ENCODE results near the gene CNTN5. TPM values are rescaled to one million over a fixed set of nuclear protein-coding genes. Genes with fewer than 3 reads are reported as not detected.

The CNTN5 gene
- polyA plus RNA-seq, 2 donors: not detected

- Histone ChIP-seq H3K27me3 (ENCODE audit: control insufficient read depth in 1 of 2, insufficient read depth in 2 of 2, low read length in 2 of 2) (no peaks in the 10 kb centered on the region), H3K4me1 (ENCODE audit: control insufficient read depth in 2 of 2, insufficient read depth in 2 of 2, low read length in 1 of 2) (no peaks in the 10 kb centered on the region), H3K9me3 (ENCODE audit: control insufficient read depth in 2 of 2, insufficient read depth in 1 of 2, low read depth in 1 of 2, low read length in 1 of 2) (no peaks in the 10 kb centered on the region), H3K27ac (ENCODE audit: low read depth in 2 of 2, low read length in 1 of 2) (no peak overlapping the region), H3K4me3 (ENCODE audit: low read depth in 1 of 2, low read length in 2 of 2) (no peak overlapping the region), H3K36me3 (ENCODE audit: control insufficient read depth in 2 of 2, insufficient read depth in 2 of 2, low read length in 1 of 2) (no peaks in the 10 kb centered on the region)
- 70% methylated on average over 2 of the region's 2 CpGs for WGBS, 2 donors
Observed at GRCh38 chr11:100205926-100206325, 1185.2 kb downstream of the CNTN5 start.

GRCh38 chr11:100208207-100208606 is 1187.5 kb downstream of the CNTN5 start:
- Histone ChIP-seq H3K27me3 (ENCODE audit: control insufficient read depth in 1 of 2, insufficient read depth in 2 of 2, low read length in 2 of 2) (no peaks in the 10 kb centered on the region), H3K9me3 (ENCODE audit: control insufficient read depth in 2 of 2, insufficient read depth in 1 of 2, low read depth in 1 of 2, low read length in 1 of 2) (no peaks in the 10 kb centered on the region), H3K4me3 (ENCODE audit: low read depth in 1 of 2, low read length in 2 of 2) (no peak overlapping the region), H3K36me3 (ENCODE audit: control insufficient read depth in 2 of 2, insufficient read depth in 2 of 2, low read length in 1 of 2) (no peaks in the 10 kb centered on the region), H3K27ac (ENCODE audit: low read depth in 2 of 2, low read length in 1 of 2) (no peak overlapping the region), H3K4me1 (ENCODE audit: control insufficient read depth in 2 of 2, insufficient read depth in 2 of 2, low read length in 1 of 2) (no peaks in the 10 kb centered on the region)
- WGBS, 2 donors: 89 to 90% methylated on average over 2 of the region's 2 CpGs

DNA sequence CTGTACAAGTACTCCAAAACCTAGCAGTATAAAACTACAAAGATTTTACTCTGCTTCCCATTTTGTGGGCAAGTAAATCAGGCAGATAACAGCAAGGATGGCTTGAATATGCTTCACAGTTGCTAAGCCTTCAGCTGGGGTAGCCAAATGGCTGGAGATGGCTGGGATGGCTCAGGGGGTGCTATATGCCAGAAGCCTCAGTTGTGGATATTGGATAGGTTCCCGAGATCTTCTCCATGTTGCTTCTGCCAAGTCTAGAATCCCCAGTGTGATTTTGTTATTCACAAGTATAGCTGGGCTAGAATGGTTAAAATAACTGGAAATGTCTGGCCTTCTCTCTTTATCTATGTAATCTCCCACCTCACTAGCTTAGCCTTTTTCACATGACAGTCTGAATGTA is 1194.0 kb downstream of the CNTN5 start:
- H3K36me3 ChIP-seq (ENCODE audit: control insufficient read depth in 2 of 2, insufficient read depth in 2 of 2, low read length in 1 of 2): no peaks in the 10 kb centered on the region

DNA sequence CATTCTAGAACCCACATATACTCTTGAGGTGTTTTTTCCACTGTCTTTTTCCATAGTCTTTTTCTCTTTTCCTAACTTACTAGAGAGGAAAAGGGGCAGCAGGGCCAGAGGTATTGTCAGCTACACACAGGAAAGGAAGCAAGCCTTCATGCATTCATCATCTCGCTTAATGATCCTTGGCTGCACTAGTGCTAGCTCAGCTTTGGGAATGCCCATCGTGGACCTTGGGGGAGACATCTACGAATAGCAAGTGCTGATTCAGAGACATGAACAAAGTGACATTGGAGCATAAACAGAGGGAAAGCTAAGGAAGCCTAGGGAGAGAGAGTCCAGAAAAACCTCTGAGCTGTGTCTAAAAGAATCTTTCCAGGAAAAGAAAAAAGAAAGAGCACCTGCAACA is 1200.1 kb downstream of the CNTN5 start:
- no peaks in the 10 kb centered on the region for H3K27me3 ChIP-seq (ENCODE audit: control insufficient read depth in 1 of 2, insufficient read depth in 2 of 2, low read length in 2 of 2)
- H3K4me1 ChIP-seq (ENCODE audit: control insufficient read depth in 2 of 2, insufficient read depth in 2 of 2, low read length in 1 of 2): no peaks in the 10 kb centered on the region
- H3K4me3 ChIP-seq (ENCODE audit: low read depth in 1 of 2, low read length in 2 of 2): no peak overlapping the region
- H3K36me3 ChIP-seq (ENCODE audit: control insufficient read depth in 2 of 2, insufficient read depth in 2 of 2, low read length in 1 of 2): no peaks in the 10 kb centered on the region
- H3K9me3 ChIP-seq (ENCODE audit: control insufficient read depth in 2 of 2, insufficient read depth in 1 of 2, low read depth in 1 of 2, low read length in 1 of 2): no peaks in the 10 kb centered on the region
- no peak overlapping the region for H3K27ac ChIP-seq (ENCODE audit: low read depth in 2 of 2, low read length in 1 of 2)
- 58 to 61% methylated on average over 3 of the region's 3 CpGs for WGBS, 2 donors

More for the DNA sequence above, 1194.0 kb downstream of the CNTN5 start:
- H3K4me3 ChIP-seq (ENCODE audit: low read depth in 1 of 2, low read length in 2 of 2): no peak overlapping the region
- no peaks in the 10 kb centered on the region for H3K9me3 ChIP-seq (ENCODE audit: control insufficient read depth in 2 of 2, insufficient read depth in 1 of 2, low read depth in 1 of 2, low read length in 1 of 2)
- no peaks in the 10 kb centered on the region for H3K27me3 ChIP-seq (ENCODE audit: control insufficient read depth in 1 of 2, insufficient read depth in 2 of 2, low read length in 2 of 2)
- 81 to 83% methylated on average over 1 of the region's 1 CpG for WGBS, 2 donors
- no peaks in the 10 kb centered on the region for H3K4me1 ChIP-seq (ENCODE audit: control insufficient read depth in 2 of 2, insufficient read depth in 2 of 2, low read length in 1 of 2)
- H3K27ac ChIP-seq (ENCODE audit: low read depth in 2 of 2, low read length in 1 of 2): no peak overlapping the region

DNA sequence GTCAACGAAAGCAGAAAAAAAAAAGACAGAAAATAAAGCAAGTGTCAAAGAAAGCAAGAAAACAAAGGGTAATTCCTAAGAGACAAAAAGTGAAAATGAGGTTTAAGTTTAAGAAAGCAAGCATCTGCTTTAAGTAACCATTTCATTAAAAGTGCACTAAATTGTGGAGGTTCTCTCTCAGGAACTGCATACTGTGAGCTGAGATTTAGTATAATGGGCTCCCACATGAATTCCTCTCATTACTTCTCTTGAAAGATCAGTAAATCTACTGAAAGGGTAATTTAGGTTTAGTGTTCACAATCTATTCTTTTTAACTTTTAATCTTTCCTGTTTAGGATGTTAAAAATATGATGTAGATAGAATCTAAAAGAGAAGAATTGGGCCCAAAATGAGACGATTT is 1201.0 kb downstream of the CNTN5 start:
- Histone ChIP-seq H3K27me3 (ENCODE audit: control insufficient read depth in 1 of 2, insufficient read depth in 2 of 2, low read length in 2 of 2) (no peaks in the 10 kb centered on the region), H3K4me1 (ENCODE audit: control insufficient read depth in 2 of 2, insufficient read depth in 2 of 2, low read length in 1 of 2) (no peaks in the 10 kb centered on the region), H3K27ac (ENCODE audit: low read depth in 2 of 2, low read length in 1 of 2) (no peak overlapping the region), H3K9me3 (ENCODE audit: control insufficient read depth in 2 of 2, insufficient read depth in 1 of 2, low read depth in 1 of 2, low read length in 1 of 2) (no peaks in the 10 kb centered on the region), H3K36me3 (ENCODE audit: control insufficient read depth in 2 of 2, insufficient read depth in 2 of 2, low read length in 1 of 2) (no peaks in the 10 kb centered on the region), H3K4me3 (ENCODE audit: low read depth in 1 of 2, low read length in 2 of 2) (no peak overlapping the region)
- 70% methylated on average over 2 of the region's 2 CpGs for WGBS, 2 donors

DNA sequence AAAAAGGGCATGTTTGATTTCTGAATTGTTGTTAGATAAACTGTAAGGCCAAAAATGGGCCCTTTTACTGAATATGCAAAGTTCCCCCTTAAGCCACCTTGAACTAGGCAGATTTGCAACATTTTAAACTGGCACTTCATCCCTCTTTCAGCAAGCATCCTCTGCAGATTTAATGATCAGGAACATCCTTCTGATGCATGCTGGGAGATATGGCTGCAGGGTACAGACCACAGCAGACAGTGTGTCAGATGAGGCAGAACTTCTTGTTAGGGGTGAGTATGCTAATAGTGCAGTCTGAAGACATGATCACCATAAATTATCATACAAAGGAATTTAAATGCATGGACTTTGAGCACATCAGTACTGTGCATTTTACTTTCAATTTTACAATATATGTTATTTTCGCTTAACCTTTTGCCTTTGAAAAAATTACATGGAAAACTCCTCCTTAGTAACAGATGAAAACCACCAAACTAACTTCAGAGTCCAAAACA is 1203.8 kb downstream of the CNTN5 start:
- H3K27ac ChIP-seq (ENCODE audit: low read depth in 2 of 2, low read length in 1 of 2): no peak overlapping the region
- no peak overlapping the region for H3K4me3 ChIP-seq (ENCODE audit: low read depth in 1 of 2, low read length in 2 of 2)
- 86 to 92% methylated on average over 1 of the region's 1 CpG for WGBS, 2 donors
- no peaks in the 10 kb centered on the region for H3K4me1 ChIP-seq (ENCODE audit: control insufficient read depth in 2 of 2, insufficient read depth in 2 of 2, low read length in 1 of 2)
- no peaks in the 10 kb centered on the region for H3K36me3 ChIP-seq (ENCODE audit: control insufficient read depth in 2 of 2, insufficient read depth in 2 of 2, low read length in 1 of 2)
- no peaks in the 10 kb centered on the region for H3K9me3 ChIP-seq (ENCODE audit: control insufficient read depth in 2 of 2, insufficient read depth in 1 of 2, low read depth in 1 of 2, low read length in 1 of 2)
- H3K27me3 ChIP-seq (ENCODE audit: control insufficient read depth in 1 of 2, insufficient read depth in 2 of 2, low read length in 2 of 2): no peaks in the 10 kb centered on the region

DNA sequence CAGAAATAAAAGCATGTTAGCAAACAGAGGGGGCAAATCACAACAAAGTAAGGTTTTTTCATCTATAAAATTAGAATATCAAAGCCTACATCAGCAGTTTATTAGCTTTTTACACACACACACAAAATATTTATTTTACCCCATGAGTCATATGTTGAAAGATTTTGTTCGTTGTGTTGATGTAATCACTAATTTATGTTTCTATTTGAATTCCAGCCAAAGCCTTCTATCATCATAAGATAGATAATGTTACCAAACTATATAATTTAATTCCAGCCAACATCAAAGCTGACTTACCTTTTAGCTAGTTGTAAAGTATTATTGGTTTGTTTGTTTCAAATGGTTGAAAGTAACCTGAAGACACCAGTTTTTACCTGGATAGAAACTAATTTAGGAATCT is 1208.3 kb downstream of the CNTN5 start:
- WGBS, 2 donors: 32 to 46% methylated on average over 1 of the region's 1 CpG
- H3K4me1 ChIP-seq (ENCODE audit: control insufficient read depth in 2 of 2, insufficient read depth in 2 of 2, low read length in 1 of 2): no peaks in the 10 kb centered on the region
- no peaks in the 10 kb centered on the region for H3K9me3 ChIP-seq (ENCODE audit: control insufficient read depth in 2 of 2, insufficient read depth in 1 of 2, low read depth in 1 of 2, low read length in 1 of 2)

DNA sequence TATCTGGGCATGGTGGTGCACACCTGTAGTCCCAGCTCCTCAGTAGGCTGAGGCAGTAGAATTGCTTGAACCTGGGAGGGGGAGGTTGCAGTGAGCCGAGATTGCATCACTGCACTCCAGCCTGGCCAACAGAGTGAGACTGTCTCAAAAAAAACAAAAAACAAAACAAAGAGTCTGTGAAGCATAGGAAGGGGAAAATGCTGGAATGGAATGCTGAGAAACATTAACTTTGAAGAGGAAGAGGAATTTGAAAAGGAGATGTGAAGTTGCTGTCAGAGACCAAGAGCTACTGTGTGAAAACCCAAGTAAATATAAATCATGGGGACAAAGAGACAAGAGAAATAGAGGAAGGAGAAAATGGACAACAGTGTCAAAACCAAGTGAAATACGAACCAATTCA is 1211.3 kb downstream of the CNTN5 start:
- WGBS, 2 donors: 75 to 77% methylated on average over 2 of the region's 2 CpGs

More for the DNA sequence above, 1208.3 kb downstream of the CNTN5 start:
- Histone ChIP-seq H3K4me3 (ENCODE audit: low read depth in 1 of 2, low read length in 2 of 2) (no peak overlapping the region), H3K27me3 (ENCODE audit: control insufficient read depth in 1 of 2, insufficient read depth in 2 of 2, low read length in 2 of 2) (no peaks in the 10 kb centered on the region), H3K36me3 (ENCODE audit: control insufficient read depth in 2 of 2, insufficient read depth in 2 of 2, low read length in 1 of 2) (no peaks in the 10 kb centered on the region), H3K27ac (ENCODE audit: low read depth in 2 of 2, low read length in 1 of 2) (no peak overlapping the region)

DNA sequence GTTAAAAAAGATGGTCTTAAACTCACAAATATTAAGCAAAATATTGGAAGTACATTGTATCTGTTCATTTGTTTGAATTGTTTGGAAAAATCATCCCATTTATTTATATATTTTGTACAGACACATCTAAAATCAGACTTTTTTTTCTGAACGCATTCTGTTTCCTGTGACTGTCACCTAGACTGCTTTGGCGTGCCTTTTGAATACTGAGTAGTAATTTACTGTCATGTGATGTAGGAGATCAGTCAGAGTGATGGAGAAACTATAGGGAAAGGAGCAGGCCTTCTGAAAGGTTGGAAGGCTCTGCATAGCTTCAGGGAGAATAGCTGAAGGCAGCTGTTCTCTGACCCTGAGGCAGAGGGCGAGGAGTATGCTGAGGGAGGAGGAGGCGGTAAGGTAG is 1214.3 kb downstream of the CNTN5 start:
- 78 to 86% methylated on average over 4 of the region's 4 CpGs for WGBS, 2 donors
- H3K27ac ChIP-seq (ENCODE audit: low read depth in 2 of 2, low read length in 1 of 2): no peak overlapping the region
- no peaks in the 10 kb centered on the region for H3K27me3 ChIP-seq (ENCODE audit: control insufficient read depth in 1 of 2, insufficient read depth in 2 of 2, low read length in 2 of 2)

More for the DNA sequence above, 1211.3 kb downstream of the CNTN5 start:
- Histone ChIP-seq H3K27ac (ENCODE audit: low read depth in 2 of 2, low read length in 1 of 2) (no peak overlapping the region), H3K9me3 (ENCODE audit: control insufficient read depth in 2 of 2, insufficient read depth in 1 of 2, low read depth in 1 of 2, low read length in 1 of 2) (no peaks in the 10 kb centered on the region), H3K4me3 (ENCODE audit: low read depth in 1 of 2, low read length in 2 of 2) (no peak overlapping the region), H3K4me1 (ENCODE audit: control insufficient read depth in 2 of 2, insufficient read depth in 2 of 2, low read length in 1 of 2) (no peaks in the 10 kb centered on the region), H3K36me3 (ENCODE audit: control insufficient read depth in 2 of 2, insufficient read depth in 2 of 2, low read length in 1 of 2) (no peaks in the 10 kb centered on the region), H3K27me3 (ENCODE audit: control insufficient read depth in 1 of 2, insufficient read depth in 2 of 2, low read length in 2 of 2) (no peaks in the 10 kb centered on the region)

GRCh38 chr11:100240025-100240539 is 1219.3 kb downstream of the CNTN5 start:
- H3K4me1 ChIP-seq (ENCODE audit: control insufficient read depth in 2 of 2, insufficient read depth in 2 of 2, low read length in 1 of 2): no peaks in the 10 kb centered on the region
- H3K27me3 ChIP-seq (ENCODE audit: control insufficient read depth in 1 of 2, insufficient read depth in 2 of 2, low read length in 2 of 2): no peaks in the 10 kb centered on the region
- H3K27ac ChIP-seq (ENCODE audit: low read depth in 2 of 2, low read length in 1 of 2): no peak overlapping the region
- H3K4me3 ChIP-seq (ENCODE audit: low read depth in 1 of 2, low read length in 2 of 2): no peak overlapping the region
- 59 to 67% methylated on average over 5 of the region's 5 CpGs for WGBS, 2 donors
- no peaks in the 10 kb centered on the region for H3K9me3 ChIP-seq (ENCODE audit: control insufficient read depth in 2 of 2, insufficient read depth in 1 of 2, low read depth in 1 of 2, low read length in 1 of 2)
- no peaks in the 10 kb centered on the region for H3K36me3 ChIP-seq (ENCODE audit: control insufficient read depth in 2 of 2, insufficient read depth in 2 of 2, low read length in 1 of 2)

More for the DNA sequence above, 1214.3 kb downstream of the CNTN5 start:
- no peak overlapping the region for H3K4me3 ChIP-seq (ENCODE audit: low read depth in 1 of 2, low read length in 2 of 2)
- H3K9me3 ChIP-seq (ENCODE audit: control insufficient read depth in 2 of 2, insufficient read depth in 1 of 2, low read depth in 1 of 2, low read length in 1 of 2): no peaks in the 10 kb centered on the region
- no peaks in the 10 kb centered on the region for H3K36me3 ChIP-seq (ENCODE audit: control insufficient read depth in 2 of 2, insufficient read depth in 2 of 2, low read length in 1 of 2)
- no peaks in the 10 kb centered on the region for H3K4me1 ChIP-seq (ENCODE audit: control insufficient read depth in 2 of 2, insufficient read depth in 2 of 2, low read length in 1 of 2)
